ENCODE measurements around the gene NCBP2L.

DNA sequence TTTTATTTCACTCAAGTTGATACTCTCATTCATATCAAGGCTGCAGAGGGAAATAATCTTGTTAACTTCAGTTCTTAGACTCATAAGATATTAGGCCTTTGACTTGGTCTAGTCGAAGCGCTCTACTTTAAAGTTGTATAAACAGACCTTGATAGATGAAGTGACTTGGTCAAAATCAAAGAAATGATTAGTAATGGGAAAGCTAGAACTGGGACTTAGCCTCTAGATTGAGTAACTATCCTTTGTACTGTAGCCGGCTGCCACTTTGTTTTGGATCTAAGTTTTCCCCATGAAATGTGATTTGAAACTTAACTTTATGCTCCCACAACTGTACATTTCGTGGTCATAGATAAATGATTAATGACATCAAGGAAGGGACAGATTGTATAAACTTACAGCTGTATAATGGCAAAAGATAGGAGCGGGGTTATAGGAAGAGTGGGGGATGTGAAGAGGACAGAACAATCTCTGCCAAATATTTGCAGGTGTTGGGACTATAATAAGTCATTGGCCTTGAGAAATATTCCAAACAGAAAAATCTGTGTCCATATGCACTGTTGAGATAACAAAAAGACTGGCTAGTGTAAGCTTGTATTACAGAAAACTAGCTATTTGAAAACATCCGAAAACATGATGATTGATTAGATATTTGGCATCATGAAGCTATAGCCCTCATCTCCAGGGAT, 65.3 kb downstream of the NCBP2L start:
- TF ChIP-seq, protein P1, sequence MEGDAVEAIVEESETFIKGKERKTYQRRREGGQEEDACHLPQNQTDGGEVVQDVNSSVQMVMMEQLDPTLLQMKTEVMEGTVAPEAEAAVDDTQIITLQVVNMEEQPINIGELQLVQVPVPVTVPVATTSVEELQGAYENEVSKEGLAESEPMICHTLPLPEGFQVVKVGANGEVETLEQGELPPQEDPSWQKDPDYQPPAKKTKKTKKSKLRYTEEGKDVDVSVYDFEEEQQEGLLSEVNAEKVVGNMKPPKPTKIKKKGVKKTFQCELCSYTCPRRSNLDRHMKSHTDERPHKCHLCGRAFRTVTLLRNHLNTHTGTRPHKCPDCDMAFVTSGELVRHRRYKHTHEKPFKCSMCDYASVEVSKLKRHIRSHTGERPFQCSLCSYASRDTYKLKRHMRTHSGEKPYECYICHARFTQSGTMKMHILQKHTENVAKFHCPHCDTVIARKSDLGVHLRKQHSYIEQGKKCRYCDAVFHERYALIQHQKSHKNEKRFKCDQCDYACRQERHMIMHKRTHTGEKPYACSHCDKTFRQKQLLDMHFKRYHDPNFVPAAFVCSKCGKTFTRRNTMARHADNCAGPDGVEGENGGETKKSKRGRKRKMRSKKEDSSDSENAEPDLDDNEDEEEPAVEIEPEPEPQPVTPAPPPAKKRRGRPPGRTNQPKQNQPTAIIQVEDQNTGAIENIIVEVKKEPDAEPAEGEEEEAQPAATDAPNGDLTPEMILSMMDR (IDR thresholded peaks at IDR 0.05): no peak
- no peak for TF ChIP-seq EP300 (IDR thresholded peaks at IDR 0.05)

Measured in ovary (tissue), 3 donors.